MM.1S (cell line): ENCODE measurements around the gene CCL26.

Experiments
- DNase-seq: peaks from one replicate; pipeline ENCODE4 v3.0.0-alpha.2; 2015
- H2AFZ ChIP-seq: fragments of 300-600 bp; sonication (generic); 2 replicates; pipeline ENCODE4 v1.6.0; 2016; ENCODE audit warnings: antibody characterized with exemption, low read length
- H3F3A ChIP-seq: fragments of 300-600 bp; sonication (generic); 2 replicates; pipeline ENCODE4 v1.6.1; 2016; ENCODE audit warnings: mild to moderate bottlenecking, antibody characterized with exemption, low read length, moderate library complexity, mixed read lengths; ENCODE audit not compliant: insufficient read depth
- H3K27ac ChIP-seq: fragments of 300-600 bp; sonication (generic); 2 replicates; pipeline ENCODE4 v1.5.1; 2016; ENCODE audit warnings: mild to moderate bottlenecking, low read length
- H3K27me3 ChIP-seq: fragments of 300-600 bp; sonication (generic); replicated peaks from 2 replicates; pipeline ENCODE4 v1.6.0; 2016; ENCODE audit warnings: low read length; ENCODE audit not compliant: insufficient read depth
- H3K36me3 ChIP-seq: fragments of 300-600 bp; sonication (generic); replicated peaks from 2 replicates; pipeline ENCODE4 v1.6.1; 2016; ENCODE audit warnings: mild to moderate bottlenecking, low read length, mixed read lengths; ENCODE audit not compliant: insufficient read depth
- H3K4me1 ChIP-seq: fragments of 300-600 bp; sonication (generic); 2 replicates; pipeline ENCODE4 v1.6.1; 2016; ENCODE audit warnings: low read length, mixed read lengths
- H3K4me2 ChIP-seq: fragments of 300-600 bp; sonication (generic); 2 replicates; pipeline ENCODE4 v1.6.0; 2016; ENCODE audit warnings: low read depth, low read length
- H3K4me3 ChIP-seq: fragments of 300-600 bp; sonication (generic); 2 replicates; pipeline ENCODE4 v1.5.1; 2016; ENCODE audit warnings: low read length, mixed read lengths
- H3K79me2 ChIP-seq: fragments of 300-600 bp; sonication (generic); 2 replicates; pipeline ENCODE4 v1.6.1; 2016; ENCODE audit warnings: mixed run types, low read length, mixed read lengths
- H3K9ac ChIP-seq: fragments of 300-600 bp; sonication (generic); 2 replicates; pipeline ENCODE4 v1.6.1; 2016; ENCODE audit warnings: low read length, mixed read lengths
- H3K9me2 ChIP-seq: fragments of 300-600 bp; sonication (generic); replicated peaks from 2 replicates; pipeline ENCODE4 v1.6.1; 2016; ENCODE audit warnings: mild to moderate bottlenecking, low read length, mixed read lengths; ENCODE audit not compliant: insufficient read depth
- H3K9me3 ChIP-seq: fragments of 300-600 bp; sonication (generic); replicated peaks from 2 replicates; pipeline ENCODE4 v1.6.1; 2016; ENCODE audit warnings: mild to moderate bottlenecking, low read length, mixed read lengths; ENCODE audit not compliant: insufficient read depth
- H4K20me1 ChIP-seq: fragments of 300-600 bp; sonication (generic); 2 replicates; pipeline ENCODE4 v1.6.1; 2016; ENCODE audit warnings: mild to moderate bottlenecking, low read length, moderate library complexity, mixed read lengths; ENCODE audit not compliant: insufficient read depth
- CTCF ChIP-seq: fragments of 300-600 bp; sonication (generic); IDR thresholded peaks from 2 replicates; pipeline ENCODE4 v1.5.1; 2016; ENCODE audit warnings: antibody characterized with exemption, low read length, mixed read lengths
- EZH2 ChIP-seq: fragments of 300-600 bp; sonication (generic); optimal IDR thresholded peaks from 2 replicates; pipeline ENCODE3; 2017; ENCODE audit warnings: low read depth, mild to moderate bottlenecking, antibody characterized with exemption, low read length, mixed read lengths
- EZH2phosphoT487 ChIP-seq: fragments of 300-600 bp; sonication (generic); IDR thresholded peaks from 2 replicates; pipeline ENCODE4 v1.6.1; 2018; ENCODE audit warnings: antibody characterized with exemption, low read length

Gene CCL26

GRCh38 chr7:75811894-75812678, 40.1 kb upstream of the CCL26 start:
- no peaks in the 10 kb centered on the region for H3K4me1 ChIP-seq
- H3F3A ChIP-seq = no peaks in the 10 kb centered on the region
- H4K20me1 ChIP-seq = no peaks in the 10 kb centered on the region
- no peaks in the 10 kb centered on the region for H3K9me2 ChIP-seq
- DNase-seq = no peak
- no peak overlapping the region for H3K4me2 ChIP-seq
- H3K4me3 ChIP-seq = no peak overlapping the region
- no peaks in the 10 kb centered on the region for H3K27me3 ChIP-seq
- no peaks in the 10 kb centered on the region for H3K79me2 ChIP-seq
- H3K9me3 ChIP-seq = no peaks in the 10 kb centered on the region
- H2AFZ ChIP-seq = no peak overlapping the region
- TF ChIP-seq EZH2phosphoT487 = no peak
- TF ChIP-seq CTCF = no peak
- no peak for TF ChIP-seq EZH2
- no peak overlapping the region for H3K9ac ChIP-seq
- H3K36me3 ChIP-seq = no peaks in the 10 kb centered on the region
- no peak overlapping the region for H3K27ac ChIP-seq

- no peak overlapping the region for H3K27ac ChIP-seq
- no peaks in the 10 kb centered on the region for H3K4me1 ChIP-seq
- H2AFZ ChIP-seq = no peak overlapping the region
- no peaks in the 10 kb centered on the region for H3K9me3 ChIP-seq
- no peaks in the 10 kb centered on the region for H3K79me2 ChIP-seq
- no peaks in the 10 kb centered on the region for H3K36me3 ChIP-seq
- H3K9ac ChIP-seq = no peak overlapping the region
- H3F3A ChIP-seq = no peaks in the 10 kb centered on the region
- H3K27me3 ChIP-seq = no peaks in the 10 kb centered on the region
- DNase-seq = no peak
- no peak overlapping the region for H3K4me3 ChIP-seq
- no peaks in the 10 kb centered on the region for H4K20me1 ChIP-seq
- no peak overlapping the region for H3K4me2 ChIP-seq
- H3K9me2 ChIP-seq = no peaks in the 10 kb centered on the region
- TF ChIP-seq EZH2 (no peak), CTCF (no peak), EZH2phosphoT487 (no peak)
Observed at GRCh38 chr7:75809396-75809795, 37.4 kb upstream of the CCL26 start.

GRCh38 chr7:75808106-75808505, 36.1 kb upstream of the CCL26 start:
- no peak for DNase-seq
- no peak overlapping the region for H3K4me3 ChIP-seq

More at GRCh38 chr7:75808106-75808505, 36.1 kb upstream of the CCL26 start:
- H4K20me1 ChIP-seq = no peaks in the 10 kb centered on the region
- H3K27me3 ChIP-seq = no peaks in the 10 kb centered on the region
- H3K9ac ChIP-seq = no peak overlapping the region
- H3K4me2 ChIP-seq = no peak overlapping the region
- no peaks in the 10 kb centered on the region for H3K4me1 ChIP-seq
- no peak for TF ChIP-seq EZH2
- no peak for TF ChIP-seq EZH2phosphoT487
- no peak for TF ChIP-seq CTCF
- no peak overlapping the region for H2AFZ ChIP-seq
- H3K9me3 ChIP-seq = no peaks in the 10 kb centered on the region
- no peaks in the 10 kb centered on the region for H3K79me2 ChIP-seq
- H3F3A ChIP-seq = no peaks in the 10 kb centered on the region
- no peaks in the 10 kb centered on the region for H3K36me3 ChIP-seq
- H3K9me2 ChIP-seq = no peaks in the 10 kb centered on the region
- no peak overlapping the region for H3K27ac ChIP-seq
